Keratinocyte (primary cell): ENCODE results near the gene AXIN1. TPM values are rescaled to one million over a fixed set of nuclear protein-coding genes. Genes with fewer than 3 reads are reported as not detected.

Experiments used
- DNase-seq: peaks from one replicate; pipeline ENCODE4 v3.0.0-alpha.2; 2011; ENCODE audit warnings: low read depth, missing footprints, low spot score
- FAIRE-seq: peaks from 2 replicates; lab custom pipeline; 2011; peaks lifted over from hg19 to GRCh38; lab: Jason Lieb, UNC
- H2AFZ ChIP-seq: 2 replicates; pipeline ENCODE4 v1.6.0; 2012; ENCODE audit warnings: low read length, control low read depth, inconsistent platforms; ENCODE audit not compliant: control insufficient read depth
- H3K27ac ChIP-seq: 2 replicates; pipeline ENCODE4 v1.5.1; 2011; ENCODE audit warnings: low read length; ENCODE audit not compliant: control insufficient read depth, insufficient read depth
- H3K27me3 ChIP-seq: 3 replicates; pipeline ENCODE4 v1.6.0; 2011; ENCODE audit warnings: low read length; ENCODE audit not compliant: control insufficient read depth, insufficient read depth; ENCODE audit errors: extremely low read depth
- H3K36me3 ChIP-seq, 2 experiments: 2 replicates in 1 of 2; 3 replicates in 1 of 2; pipeline ENCODE4 v1.5.1; 2011; ENCODE audit warnings: low read length in 2 of 2, mild to moderate bottlenecking in 1 of 2; ENCODE audit not compliant: control insufficient read depth in 2 of 2, insufficient read depth in 2 of 2; ENCODE audit errors: extremely low read depth in 1 of 2
- H3K4me1 ChIP-seq: 3 replicates; pipeline ENCODE4 v1.5.1; 2011; ENCODE audit warnings: low read length; ENCODE audit not compliant: control insufficient read depth, insufficient read depth; ENCODE audit errors: extremely low read depth
- H3K4me2 ChIP-seq: 3 replicates; pipeline ENCODE4 v1.6.0; 2011; ENCODE audit warnings: low read depth, low read length; ENCODE audit not compliant: control insufficient read depth, insufficient read depth; ENCODE audit errors: extremely low read depth
- H3K4me3 ChIP-seq, 3 experiments: fragments of 200-600 bp in 1 of 3; sonication (generic) in 1 of 3; 2 replicates in 2 of 3; 3 replicates in 1 of 3; pipeline ENCODE4 v1.5.1; 2011 to 2016; ENCODE audit warnings: low read length in 3 of 3, mild to moderate bottlenecking in 3 of 3, control low read depth in 2 of 3, inconsistent platforms in 1 of 3, low read depth in 1 of 3, mixed read lengths in 1 of 3, mixed run types in 1 of 3, moderate library complexity in 1 of 3; ENCODE audit not compliant: control insufficient read depth in 2 of 3, insufficient read depth in 2 of 3; ENCODE audit errors: extremely low read depth in 1 of 3
- H3K79me2 ChIP-seq: 2 replicates; pipeline ENCODE4 v1.6.0; 2012; ENCODE audit warnings: low read length; ENCODE audit not compliant: control insufficient read depth, insufficient read depth
- H3K9ac ChIP-seq: 3 replicates; pipeline ENCODE4 v1.6.0; 2011; ENCODE audit warnings: low read length; ENCODE audit not compliant: control insufficient read depth, insufficient read depth; ENCODE audit errors: extremely low read depth
- H3K9me1 ChIP-seq: 3 replicates; pipeline ENCODE4 v1.6.0; 2011; ENCODE audit warnings: low read length; ENCODE audit not compliant: control insufficient read depth, insufficient read depth; ENCODE audit errors: extremely low read depth
- H3K9me3 ChIP-seq: 2 replicates; pipeline ENCODE4 v1.5.1; 2012; ENCODE audit warnings: low read depth, low read length; ENCODE audit not compliant: control insufficient read depth
- H4K20me1 ChIP-seq: 3 replicates; pipeline ENCODE4 v1.6.0; 2011; ENCODE audit warnings: low read length; ENCODE audit not compliant: control insufficient read depth, insufficient read depth; ENCODE audit errors: extremely low read depth
- CTCF ChIP-seq, 3 experiments: IDR thresholded peaks in 1 of 3; conservative IDR thresholded peaks in 1 of 3; optimal IDR thresholded peaks in 1 of 3; 2 replicates in 2 of 3; 3 replicates in 1 of 3; pipeline versions ENCODE3 to v1.5.1; 2011; ENCODE audit warnings: low read length in 3 of 3, mild to moderate bottlenecking in 3 of 3, moderate library complexity in 2 of 3, control low read depth in 1 of 3, inconsistent platforms in 1 of 3; ENCODE audit not compliant: insufficient read depth in 2 of 3; ENCODE audit errors: extremely low read depth in 1 of 3
- EZH2 ChIP-seq: IDR thresholded peaks from one replicate; pipeline ENCODE4 v1.6.1; 2012; ENCODE audit warnings: inconsistent platforms, mild to moderate bottlenecking, low read length, moderate library complexity
- dilution Hi-C: fragments of 300-500 bp; cut with MboI; formaldehyde crosslinking; loops from one replicate; pipeline ENCODE4 v1.7.0; 2020; ENCODE audit warnings: low sequenced_read_pairs; ENCODE audit not compliant: extremely low pct_ligation_motif_present
- polyA plus RNA-seq, 5 experiments: library from polyadenylated mRNA; depleted of rRNA in 3 of 5; stranded (reverse) in 3 of 5; stranded (forward) in 1 of 5; unstranded in 1 of 5; fragments of >200 nt; gene quantifications; 1 replicate in 1 of 5; 2 replicates in 3 of 5; 3 replicates in 1 of 5; pipeline versions ENCODE4 v1.2.1 to v1.2.3, GENCODE V29; 2011 to 2012; ENCODE audit warnings: missing spikeins in 2 of 5, low read depth in 1 of 5, low replicate concordance in 1 of 5

Gene AXIN1
- polyA plus RNA-seq, 1 donor (not counting 4 experiments of a cell fraction or from before 2014, with no cell fraction given): 8.8 TPM

- no peak overlapping the region for H3K27ac ChIP-seq
- DNase-seq: no peak
- H3K4me3 ChIP-seq: no peak overlapping the region
- no peak overlapping the region for H3K9ac ChIP-seq
- peaks cover 12% of the 10 kb centered on the region for H3K4me1 ChIP-seq
- no peak for TF ChIP-seq EZH2
- TF ChIP-seq CTCF (optimal IDR thresholded peaks at IDR 0.05 in 1 of 3, IDR thresholded peaks at IDR 0.05 in 1 of 3, conservative IDR thresholded peaks at IDR 0.05 in 1 of 3; ENCODE audit: extremely low read depth in 1 of 3, insufficient read depth in 2 of 3, low read length in 3 of 3): no peak
- no peaks in the 10 kb centered on the region for H3K9me1 ChIP-seq
- H2AFZ ChIP-seq: no peak overlapping the region
- H3K27me3 ChIP-seq: no peaks in the 10 kb centered on the region
- H3K79me2 ChIP-seq: peaks cover 6% of the 10 kb centered on the region
- H3K4me2 ChIP-seq: no peak overlapping the region
- dilution Hi-C loops: no loop called here
- no peaks in the 10 kb centered on the region for H3K9me3 ChIP-seq
- H3K36me3 ChIP-seq: peaks cover 11 to 29% of the 10 kb centered on the region in 2 experiments
- peaks cover 2% of the 10 kb centered on the region for H4K20me1 ChIP-seq
- no peak for FAIRE-seq
Measured at GRCh38 chr16:371515-372301, 19.2 kb upstream of the AXIN1 start.

GRCh38 chr16:370979-371514 lies 18.5 kb upstream of the AXIN1 start:
- Histone ChIP-seq H3K36me3 (peaks cover 11 to 26% of the 10 kb centered on the region in 2 experiments), H3K9ac (peak overlapping the region; percentile 44), H3K4me2 (peak overlapping the region; percentile 67), H3K27me3 (no peaks in the 10 kb centered on the region), H3K4me1 (peaks cover 12% of the 10 kb centered on the region), H3K79me2 (peaks cover 6% of the 10 kb centered on the region), H3K9me1 (no peaks in the 10 kb centered on the region), H3K4me3 (peak overlapping the region in 1 of 3 experiments; percentile 43), H3K9me3 (no peaks in the 10 kb centered on the region), H3K27ac (no peak overlapping the region), H4K20me1 (peaks cover 2% of the 10 kb centered on the region), H2AFZ (no peak overlapping the region)
- no peak for TF ChIP-seq CTCF (optimal IDR thresholded peaks at IDR 0.05 in 1 of 3, IDR thresholded peaks at IDR 0.05 in 1 of 3, conservative IDR thresholded peaks at IDR 0.05 in 1 of 3; ENCODE audit: extremely low read depth in 1 of 3, insufficient read depth in 2 of 3, low read length in 3 of 3)
- TF ChIP-seq EZH2: no peak
- DNase-seq (no peak), FAIRE-seq (no peak)
- dilution Hi-C loops: no loop called here
